KBM-7 (cell line): ENCODE results near the gene PLS3.

Experiments used
- DNase-seq: peaks from one replicate; pipeline ENCODE4 v3.0.0-alpha.2; 2015
- in situ Hi-C: fragments of 300-500 bp; cut with MboI; formaldehyde crosslinking; loops from 2 replicates; pipeline ENCODE4 v1.14.3; 2020; ENCODE audit warnings: low sequenced_read_pairs, low pct_unique_long_range_greater_than_20kb, mixed read lengths

PLS3 gene

DNA sequence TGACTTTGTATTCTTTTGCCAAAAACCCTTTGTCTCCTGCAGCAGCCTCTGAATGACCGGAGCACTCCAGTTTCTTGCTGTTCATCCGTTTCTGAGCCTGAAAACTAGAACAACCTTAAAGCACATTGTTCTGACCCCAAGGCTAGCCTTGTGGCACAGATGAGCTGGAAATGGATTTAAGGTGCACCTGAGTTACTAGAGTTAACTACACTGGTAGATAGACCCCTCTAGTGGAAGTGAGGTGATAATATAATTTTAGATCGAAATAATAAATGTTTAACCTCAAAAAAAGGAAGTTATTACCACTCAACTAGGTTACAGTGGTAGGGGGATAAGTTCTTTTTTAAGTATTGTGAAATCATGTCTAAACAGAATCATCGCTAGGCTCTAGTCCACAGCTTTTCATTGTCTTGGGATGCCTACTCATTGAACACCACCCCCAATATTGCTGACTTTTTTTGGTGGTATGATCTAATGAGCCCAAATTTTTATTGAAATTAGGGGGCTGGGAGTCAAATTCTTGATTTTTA, 2.7 kb downstream of the PLS3 start:
- in situ Hi-C loops, result no loop called here
- peak; percentile 49 for DNase-seq

GRCh38 chrX:115564243-115564642, 3.3 kb downstream of the PLS3 start:
- in situ Hi-C loops, result no loop called here
- DNase-seq, result no peak

- no peak for DNase-seq
- in situ Hi-C loops, result no loop called here
These were observed 4.9 kb downstream of the PLS3 start for GRCh38 chrX:115565888-115566287.

DNA sequence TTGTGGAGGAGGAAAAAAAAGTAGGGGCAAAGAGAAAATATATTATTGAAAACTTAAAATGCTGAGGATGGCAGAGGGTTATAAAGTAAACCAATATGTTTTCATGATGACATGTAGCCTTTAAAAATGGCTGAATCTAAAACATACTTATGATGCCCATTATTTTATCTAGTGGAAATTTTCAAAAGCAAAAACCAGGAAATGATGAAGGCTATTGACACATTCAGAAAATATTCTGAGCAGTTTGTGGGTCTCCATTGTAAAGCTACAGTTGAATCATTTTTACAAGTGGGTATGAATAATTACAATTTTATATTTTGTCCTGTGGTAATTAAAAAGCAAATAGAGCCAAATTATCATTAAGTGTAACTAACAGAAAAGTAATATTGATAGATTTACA, 10.7 kb downstream of the PLS3 start:
- no peak for DNase-seq
- in situ Hi-C loops, result no loop called here

DNA sequence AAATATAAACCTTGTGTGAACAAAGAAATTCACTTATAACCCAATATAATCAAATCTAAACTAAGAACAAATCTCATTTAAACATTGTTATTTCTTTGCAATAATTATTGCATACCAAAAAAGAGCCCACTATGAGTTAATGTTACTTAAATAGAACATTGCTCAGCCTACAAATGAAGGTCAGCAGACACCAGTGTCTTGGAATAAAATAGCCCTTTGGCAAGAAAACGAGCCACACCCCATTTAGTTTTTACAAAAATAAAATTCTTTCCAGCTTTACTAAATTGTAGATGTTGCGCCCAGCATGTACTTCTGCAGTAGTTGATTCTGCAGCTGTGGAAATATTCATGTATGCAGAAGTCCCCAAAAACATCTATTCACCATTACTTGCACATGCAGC, 12.2 kb downstream of the PLS3 start:
- no peak for DNase-seq
- in situ Hi-C loops, result no loop called here

DNA sequence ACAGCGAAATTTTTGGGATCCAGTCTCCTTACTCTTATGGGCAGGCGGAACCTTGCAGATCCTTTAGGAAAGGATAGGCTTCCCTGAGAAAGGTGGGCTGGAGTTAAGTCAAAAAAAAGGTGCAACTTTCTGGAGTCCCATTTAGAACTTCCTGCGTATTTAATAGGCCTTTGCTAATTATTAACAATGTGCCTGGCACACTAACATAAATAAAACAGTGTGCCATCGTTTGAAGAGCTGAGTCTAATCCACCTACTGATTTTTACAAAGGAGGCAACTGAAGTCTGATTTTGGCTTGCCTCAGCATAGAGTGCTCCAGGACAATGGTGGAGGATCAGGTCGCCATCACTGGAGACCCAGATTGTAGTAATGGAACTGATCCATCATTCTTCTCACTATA, 15.7 kb downstream of the PLS3 start:
- no peak for DNase-seq
- in situ Hi-C loops, result no loop called here

GRCh38 chrX:115579327-115579726, 18.4 kb downstream of the PLS3 start:
- in situ Hi-C loops, result no loop called here

GRCh38 chrX:115579786-115580294, 18.9 kb downstream of the PLS3 start:
- in situ Hi-C loops, result no loop called here
- DNase-seq, result no peak

More at GRCh38 chrX:115579327-115579726, 18.4 kb downstream of the PLS3 start:
- DNase-seq, result no peak

DNA sequence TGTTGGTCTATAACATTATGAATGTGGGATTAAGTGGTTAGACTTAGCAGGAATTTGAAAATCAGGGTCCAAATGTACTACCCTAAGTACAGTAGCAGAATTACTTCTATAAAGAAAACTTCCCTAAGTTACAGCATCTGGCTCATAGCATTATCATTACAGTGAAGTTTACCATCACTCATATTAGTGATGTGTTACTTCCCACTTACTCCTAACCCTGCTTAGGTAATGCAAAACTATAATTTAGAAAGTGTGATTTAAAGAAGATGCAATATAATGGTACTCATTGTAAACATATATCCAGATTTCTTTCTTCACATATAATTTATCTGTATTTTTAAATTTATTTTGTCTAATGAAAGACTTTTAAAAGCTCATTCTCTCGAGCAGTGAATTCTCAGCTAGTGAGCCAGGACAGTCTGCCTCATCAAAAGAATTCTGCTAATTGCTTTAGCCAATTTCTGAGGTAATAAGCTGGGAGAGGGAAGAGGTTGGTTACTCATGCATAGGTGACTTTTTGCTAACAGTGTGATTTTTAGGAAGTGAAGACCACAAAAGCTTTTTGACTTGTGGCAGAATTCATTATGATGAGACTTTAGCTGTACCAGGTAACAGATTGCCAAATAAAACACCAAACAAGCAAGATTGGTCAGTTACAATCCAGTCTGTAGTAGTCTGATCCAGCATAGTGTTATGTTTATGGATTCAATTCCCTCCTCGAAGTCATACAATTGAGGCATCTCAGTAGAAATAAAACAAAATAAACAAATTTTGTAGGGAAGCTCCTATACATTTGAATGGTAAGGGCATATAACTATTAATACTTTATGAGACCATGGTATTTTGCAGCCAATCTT, 21.0 kb downstream of the PLS3 start:
- DNase-seq, result peak; percentile 28
- in situ Hi-C loops, result no loop called here

DNA sequence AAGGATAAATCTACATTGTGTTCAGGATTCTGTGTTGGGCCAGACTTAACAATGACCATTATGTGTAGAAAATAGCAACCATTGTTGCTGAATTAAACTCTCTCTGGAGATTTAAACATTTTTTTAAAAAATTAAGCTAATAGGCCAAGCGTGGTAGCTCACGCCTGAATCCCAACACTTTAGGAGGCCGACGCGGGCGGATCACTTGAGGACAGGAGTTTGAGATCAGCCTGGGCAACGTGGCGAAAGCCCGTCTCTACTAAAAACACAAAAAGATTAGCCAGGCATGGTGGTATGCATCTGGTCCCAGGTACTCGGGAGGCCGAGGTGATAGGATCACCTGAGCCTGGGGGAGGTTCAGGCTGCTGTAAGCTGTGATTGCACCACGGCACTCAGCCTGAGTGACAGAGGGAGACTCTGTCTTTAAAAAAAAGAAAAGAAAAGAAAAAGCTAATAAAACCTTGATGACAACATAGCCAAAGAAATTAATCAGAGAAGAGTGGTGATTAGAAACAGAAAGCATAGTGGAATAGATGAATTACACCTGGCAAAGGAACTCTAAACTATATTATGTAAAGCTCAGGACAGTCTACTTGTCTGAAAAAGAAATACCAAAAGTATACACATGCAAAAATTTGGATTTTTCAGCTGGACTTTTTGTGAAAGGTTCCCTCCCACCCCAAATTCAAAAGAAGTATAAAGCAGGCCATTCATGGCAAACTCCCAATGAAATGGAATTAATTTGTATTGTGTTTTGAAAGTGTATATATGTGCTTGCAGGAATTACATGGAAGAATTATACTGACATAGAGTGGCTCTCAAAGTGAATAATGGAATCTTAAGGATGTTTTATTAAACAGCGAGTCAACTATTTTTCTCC, 21.9 kb downstream of the PLS3 start:
- DNase-seq, result no peak
- in situ Hi-C loops, result no loop called here

DNA sequence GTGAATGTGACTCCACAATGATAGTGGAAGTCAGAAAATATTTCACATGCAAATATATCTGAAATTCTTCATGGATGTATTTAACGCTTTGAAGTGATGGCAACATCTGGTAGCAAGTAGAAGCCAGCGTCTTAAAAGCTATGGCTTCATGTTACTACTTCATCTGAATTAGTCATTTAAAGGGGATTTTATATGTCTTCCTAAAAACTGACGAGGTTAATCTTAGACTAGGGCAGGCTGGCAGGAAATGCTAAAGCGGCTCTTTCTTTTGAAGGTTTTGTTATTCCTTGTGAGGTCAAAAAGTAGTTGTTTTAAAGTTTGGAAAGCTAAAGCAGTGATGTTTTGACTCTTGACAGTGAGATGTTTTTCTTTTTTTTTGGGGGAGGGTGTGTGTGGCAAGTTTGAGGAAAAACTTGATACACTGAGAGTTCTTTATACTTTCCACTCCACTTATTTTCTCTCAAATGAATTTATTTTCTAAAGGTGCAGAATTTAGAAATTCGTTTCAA, 22.6 kb downstream of the PLS3 start:
- in situ Hi-C loops, result no loop called here
- no peak for DNase-seq

- no peak for DNase-seq
- in situ Hi-C loops, result no loop called here
These were observed 23.7 kb downstream of the PLS3 start for GRCh38 chrX:115584696-115585095.

- in situ Hi-C loops, result no loop called here
These were observed 27.2 kb downstream of the PLS3 start for GRCh38 chrX:115588179-115588578.

GRCh38 chrX:115589419-115589818, 28.4 kb downstream of the PLS3 start:
- in situ Hi-C loops, result no loop called here
- no peak for DNase-seq

More at GRCh38 chrX:115588179-115588578, 27.2 kb downstream of the PLS3 start:
- DNase-seq, result no peak

- no peak for DNase-seq
- in situ Hi-C loops, result no loop called here
These were observed 30.4 kb downstream of the PLS3 start for GRCh38 chrX:115591420-115591819.

GRCh38 chrX:115591856-115592842, 31.2 kb downstream of the PLS3 start:
- DNase-seq, result no peak
- in situ Hi-C loops, result no loop called here

DNA sequence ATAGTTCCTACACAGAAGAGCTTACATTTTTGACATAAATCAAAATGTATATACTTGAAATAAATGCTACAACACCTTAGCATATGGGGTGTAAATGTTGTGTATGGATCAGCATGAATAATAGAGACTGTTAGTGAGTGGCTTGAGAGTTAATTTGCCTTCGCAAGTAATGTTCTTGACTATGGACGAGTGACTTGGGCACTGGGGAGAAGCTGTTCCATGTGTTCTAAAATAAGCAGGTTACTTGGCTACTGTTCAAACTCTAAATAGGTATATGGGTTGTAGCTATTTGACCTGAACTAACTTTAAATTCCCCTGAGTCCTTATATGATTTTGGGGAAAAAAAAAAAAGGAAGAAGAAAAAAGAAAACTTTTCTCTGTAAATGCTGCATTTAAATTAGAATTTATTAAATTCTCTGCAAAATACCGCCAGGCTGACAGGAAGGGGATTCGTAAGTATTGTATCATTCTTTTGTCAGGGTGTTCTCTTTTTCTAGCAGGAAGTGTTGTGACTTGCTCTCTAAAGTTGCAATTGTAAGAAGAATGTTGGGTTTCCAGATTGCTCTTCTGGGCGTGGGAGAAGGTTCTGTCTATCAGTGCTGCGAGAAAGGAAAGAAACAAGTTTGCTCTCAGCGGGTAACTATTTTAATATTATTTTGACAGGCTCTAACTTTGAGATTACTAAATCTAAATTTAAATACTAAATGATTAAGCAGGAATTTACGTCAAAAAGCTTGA, 32.2 kb downstream of the PLS3 start:
- DNase-seq, result no peak
- in situ Hi-C loops, result no loop called here

DNA sequence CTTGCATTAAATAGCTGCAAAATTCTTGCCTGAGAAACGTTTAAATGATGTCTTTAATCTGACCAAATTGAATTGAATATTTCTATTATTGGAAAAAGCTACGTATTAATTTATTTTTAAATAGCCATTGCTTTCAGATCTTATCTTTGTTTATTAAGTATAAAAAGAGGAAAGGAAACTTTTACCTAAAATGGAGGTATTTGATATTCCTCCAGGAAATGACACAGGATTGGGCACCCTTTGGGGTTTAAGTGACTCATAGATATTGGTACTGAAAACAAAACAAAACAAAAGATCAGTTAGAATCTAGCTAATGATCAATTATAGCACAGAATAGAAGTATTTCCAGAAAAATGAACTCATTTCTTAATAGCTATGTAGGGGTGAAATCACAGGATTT, 34.1 kb downstream of the PLS3 start:
- in situ Hi-C loops, result no loop called here
- DNase-seq, result no peak
